Colonic mucosa (tissue), 4 donors: ENCODE results near the gene CYLD. TPM values are rescaled to one million over a fixed set of nuclear protein-coding genes. Genes with fewer than 3 reads are reported as not detected.
A peak's percentile ranks its signal among the peaks of the same experiment; 100 is the strongest.

Experiments
- DNase-seq: peaks from one replicate; pipeline ENCODE4 v3.0.0-alpha.2; 2020
- H3K27ac ChIP-seq: fragments of 200-600 bp; one replicate; pipeline ENCODE4 v1.8.0; 2021
- H3K27me3 ChIP-seq: fragments of 200-600 bp; one replicate; pipeline ENCODE4 v1.8.0; 2021
- H3K36me3 ChIP-seq: fragments of 200-600 bp; one replicate; pipeline ENCODE4 v1.8.0; 2021
- H3K4me1 ChIP-seq: fragments of 200-600 bp; one replicate; pipeline ENCODE4 v1.8.0; 2021; ENCODE audit warnings: mild to moderate bottlenecking
- H3K4me3 ChIP-seq: fragments of 200-600 bp; one replicate; pipeline ENCODE4 v1.8.0; 2021
- H3K9ac ChIP-seq, 2 donors: one replicate each; pipeline ENCODE4 v1.7.0; 2013; ENCODE audit warnings: control low read depth in 2 of 2, low read depth in 2 of 2, low read length in 2 of 2
- H3K9me3 ChIP-seq: fragments of 200-600 bp; one replicate; pipeline ENCODE4 v1.8.0; 2021
- intact Hi-C: fragments of 100-400 bp; cut with DNase I; formaldehyde crosslinking; loops from one replicate; pipeline ENCODE4 v1.14.1; 2022
- total RNA-seq, 2 donors: library from RNA; stranded (reverse); fragmentation: NEBNext Ultra II Directional in 1 of 2; extraction: Animal tissue kit (Norgen Biotek cat#: 25700) in 1 of 2; gene quantifications; one replicate each; pipeline ENCODE4 v1.2.1, GENCODE V29; 2021
- TF ChIP-seq, protein P1 (sequence below): fragments of 200-600 bp; IDR thresholded peaks from one replicate; pipeline ENCODE4 v1.8.0; 2022; ENCODE audit warnings: antibody characterized with exemption, mild to moderate bottlenecking
- donor health status: healthy.
- donor health status: DM: no; HTN: no; CAD: no.
- donor health status: DM: no; HTN: no; CAD: no.

CYLD gene
- total RNA-seq, 2 donors from 2014 or later: 15.8 to 31.5 TPM

DNA sequence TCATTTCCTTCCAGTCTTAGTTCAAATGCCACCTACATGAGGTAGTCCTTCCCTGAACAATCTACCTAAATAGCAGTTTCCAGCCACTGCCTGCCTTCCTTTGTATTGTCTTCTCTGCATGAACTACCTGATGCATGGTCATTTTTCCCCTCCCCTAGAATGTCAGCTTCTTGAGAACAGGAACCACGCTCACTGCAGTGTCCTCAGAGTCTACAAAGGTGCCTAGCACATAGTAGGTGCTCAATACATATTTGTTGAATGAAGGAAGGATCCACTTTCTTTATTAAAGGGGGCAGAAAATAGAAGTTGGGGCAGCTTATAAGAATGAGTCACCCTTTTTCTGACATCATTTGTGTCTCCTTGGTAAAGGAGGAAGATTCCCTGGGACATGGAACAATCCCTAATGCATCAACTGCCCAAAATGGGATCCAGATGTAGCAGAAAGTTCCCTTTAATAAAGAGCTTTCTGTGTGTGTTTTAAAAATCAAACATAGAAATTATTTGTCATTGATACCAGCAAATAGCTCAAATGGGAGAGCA, 4.4 kb upstream of the CYLD start:
- TF ChIP-seq, protein P1, sequence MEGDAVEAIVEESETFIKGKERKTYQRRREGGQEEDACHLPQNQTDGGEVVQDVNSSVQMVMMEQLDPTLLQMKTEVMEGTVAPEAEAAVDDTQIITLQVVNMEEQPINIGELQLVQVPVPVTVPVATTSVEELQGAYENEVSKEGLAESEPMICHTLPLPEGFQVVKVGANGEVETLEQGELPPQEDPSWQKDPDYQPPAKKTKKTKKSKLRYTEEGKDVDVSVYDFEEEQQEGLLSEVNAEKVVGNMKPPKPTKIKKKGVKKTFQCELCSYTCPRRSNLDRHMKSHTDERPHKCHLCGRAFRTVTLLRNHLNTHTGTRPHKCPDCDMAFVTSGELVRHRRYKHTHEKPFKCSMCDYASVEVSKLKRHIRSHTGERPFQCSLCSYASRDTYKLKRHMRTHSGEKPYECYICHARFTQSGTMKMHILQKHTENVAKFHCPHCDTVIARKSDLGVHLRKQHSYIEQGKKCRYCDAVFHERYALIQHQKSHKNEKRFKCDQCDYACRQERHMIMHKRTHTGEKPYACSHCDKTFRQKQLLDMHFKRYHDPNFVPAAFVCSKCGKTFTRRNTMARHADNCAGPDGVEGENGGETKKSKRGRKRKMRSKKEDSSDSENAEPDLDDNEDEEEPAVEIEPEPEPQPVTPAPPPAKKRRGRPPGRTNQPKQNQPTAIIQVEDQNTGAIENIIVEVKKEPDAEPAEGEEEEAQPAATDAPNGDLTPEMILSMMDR: no peak
- intact Hi-C loops: no loop called here
- H3K27me3 ChIP-seq: no peaks in the 10 kb centered on the region
- no peak overlapping the region for H3K9ac ChIP-seq
- no peak overlapping the region for H3K27ac ChIP-seq
- no peak for DNase-seq
- H3K4me3 ChIP-seq: no peak overlapping the region
- H3K4me1 ChIP-seq: no peaks in the 10 kb centered on the region
- H3K36me3 ChIP-seq: no peaks in the 10 kb centered on the region
- no peaks in the 10 kb centered on the region for H3K9me3 ChIP-seq

DNA sequence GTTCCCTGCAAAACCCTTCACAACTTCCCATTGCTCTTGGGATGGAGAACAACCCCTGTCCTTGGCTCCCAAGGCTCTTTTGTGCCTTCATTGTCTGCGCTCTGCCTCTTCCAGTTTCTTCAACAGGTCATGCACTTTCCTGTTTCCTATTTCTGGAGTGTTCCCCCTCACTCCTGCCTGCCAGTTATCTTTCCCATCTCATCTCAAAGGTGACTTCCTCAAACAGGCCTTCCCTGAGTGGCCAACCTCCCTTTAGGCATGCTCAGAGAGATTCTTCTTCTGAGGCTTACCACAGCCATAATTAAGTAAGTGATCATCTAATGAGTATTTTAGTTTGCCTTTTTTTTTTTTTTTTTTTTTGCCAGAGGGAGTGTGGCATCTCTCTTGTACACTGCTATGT, 2.9 kb upstream of the CYLD start:
- intact Hi-C loops: no loop called here
- Histone ChIP-seq H3K9me3 (no peaks in the 10 kb centered on the region), H3K4me1 (no peaks in the 10 kb centered on the region), H3K36me3 (no peaks in the 10 kb centered on the region), H3K4me3 (no peak overlapping the region), H3K27ac (no peak overlapping the region), H3K9ac (no peak overlapping the region), H3K27me3 (no peaks in the 10 kb centered on the region)
- DNase-seq: no peak
- TF ChIP-seq, protein P1: no peak

DNA sequence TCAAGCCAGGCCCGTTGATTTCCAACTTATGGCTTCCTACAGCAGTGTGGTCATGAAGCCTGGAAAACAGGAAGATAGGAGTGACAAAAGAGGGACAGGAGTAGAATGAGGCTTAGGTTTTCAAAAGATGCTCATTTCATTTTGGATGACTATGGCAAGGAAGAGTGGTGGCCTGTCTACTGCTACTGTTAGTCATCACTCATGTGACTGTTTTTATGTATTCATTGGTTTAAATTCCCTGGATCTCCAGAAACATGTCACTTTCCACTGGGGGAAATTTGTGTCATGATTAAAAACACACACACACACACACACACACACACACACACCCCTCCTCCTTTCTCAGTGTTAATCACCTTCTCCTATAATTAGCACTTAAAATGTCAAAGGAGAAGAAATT, 1.1 kb upstream of the CYLD start:
- Histone ChIP-seq H3K4me3 (no peak overlapping the region), H3K9me3 (no peaks in the 10 kb centered on the region), H3K27me3 (no peaks in the 10 kb centered on the region), H3K27ac (no peak overlapping the region), H3K36me3 (no peaks in the 10 kb centered on the region), H3K4me1 (no peaks in the 10 kb centered on the region), H3K9ac (peak overlapping the region in 1 of 2 donors; percentile 24)
- DNase-seq: no peak
- intact Hi-C loops: no loop called here
- TF ChIP-seq, protein P1: no peak

DNA sequence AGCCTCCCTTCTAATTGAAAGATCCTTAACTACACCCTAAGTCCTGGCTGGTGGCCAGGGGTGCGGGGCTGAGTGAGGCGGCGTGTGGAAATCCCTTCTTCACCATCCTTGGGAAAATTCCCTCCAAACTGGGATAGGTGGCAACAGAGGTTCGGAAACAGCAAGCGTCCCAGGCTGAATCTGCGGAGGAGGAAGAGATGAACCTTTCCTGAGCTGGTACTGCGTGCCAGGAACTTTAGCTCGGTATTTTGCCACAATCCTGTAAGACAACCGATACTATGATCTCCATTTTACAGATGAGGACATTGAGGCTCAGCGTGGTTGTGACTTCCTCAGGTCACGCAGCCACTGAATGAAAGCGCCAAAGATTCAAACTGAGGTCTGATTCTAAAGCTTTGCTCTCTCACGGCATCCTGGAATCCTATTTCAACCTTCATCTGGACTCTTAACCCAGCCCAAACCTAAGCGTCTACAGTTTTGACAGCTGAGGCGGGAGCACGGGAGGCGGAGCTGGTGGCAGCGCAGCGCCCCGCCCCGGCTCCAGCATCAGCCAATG, 583 bp upstream of the CYLD start:
- intact Hi-C loops: no loop called here
- TF ChIP-seq, protein P1: no peak
- Histone ChIP-seq H3K4me1 (no peaks in the 10 kb centered on the region), H3K27ac (peak overlapping the region; percentile 60), H3K9me3 (no peaks in the 10 kb centered on the region), H3K36me3 (no peaks in the 10 kb centered on the region), H3K4me3 (peak overlapping the region; percentile 10), H3K9ac (peak overlapping the region; percentile 47 to 73), H3K27me3 (no peaks in the 10 kb centered on the region)
- DNase-seq: peak; percentile 38

DNA sequence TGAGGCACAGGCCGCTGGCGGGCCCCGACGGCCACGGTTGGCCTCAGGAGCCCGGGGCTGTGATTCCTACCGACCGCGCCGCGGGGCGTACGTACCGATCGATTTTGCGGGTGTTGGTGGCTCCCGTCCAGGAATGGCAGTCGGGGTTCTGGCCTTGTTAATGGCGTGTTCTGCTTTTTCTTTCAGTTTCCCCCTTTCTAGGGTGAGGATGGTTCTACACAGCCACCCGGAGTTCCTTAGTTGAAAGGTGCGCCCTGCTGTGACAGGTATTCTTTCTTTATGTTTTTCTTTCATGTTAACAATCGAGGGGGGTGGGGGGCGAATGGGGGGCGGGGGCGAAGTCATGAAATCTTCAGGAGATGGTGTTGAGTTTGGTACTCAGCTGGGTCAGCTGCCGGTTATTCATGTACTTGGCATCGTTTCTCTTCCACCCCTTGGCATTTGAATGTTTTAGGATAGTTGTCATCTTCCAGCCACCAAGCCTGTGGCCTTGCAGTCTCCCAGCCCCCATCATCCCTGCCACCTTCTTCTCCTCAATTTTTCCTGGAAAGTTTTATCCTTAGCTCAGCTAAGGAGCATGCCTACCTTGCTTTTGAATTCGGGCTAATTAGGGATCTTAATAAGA, 802 bp downstream of the CYLD start:
- H3K9me3 ChIP-seq: no peaks in the 10 kb centered on the region
- intact Hi-C loops: no loop called here
- no peaks in the 10 kb centered on the region for H3K27me3 ChIP-seq
- H3K36me3 ChIP-seq: no peaks in the 10 kb centered on the region
- H3K4me1 ChIP-seq: no peaks in the 10 kb centered on the region
- TF ChIP-seq, protein P1: no peak
- peak overlapping the region; percentile 86 for H3K27ac ChIP-seq
- H3K9ac ChIP-seq: peak overlapping the region; percentile 85 to 90
- peak overlapping the region; percentile 88 for H3K4me3 ChIP-seq
- peak; percentile 29 for DNase-seq
